HL-60/S4 (cell line): ENCODE results near the gene JMJD7.
"Not testable (repeated sequence)": the region's sequence is repeated elsewhere in the genome, so short reads cannot be mapped to it uniquely, and the experiment has no call there.

Source experiments
- in situ Hi-C: fragments of 300-500 bp; cut with MboI; formaldehyde crosslinking; loops from 2 replicates; pipeline ENCODE4 v1.14.3; 2022; ENCODE audit warnings: low sequenced_read_pairs

JMJD7 gene

DNA sequence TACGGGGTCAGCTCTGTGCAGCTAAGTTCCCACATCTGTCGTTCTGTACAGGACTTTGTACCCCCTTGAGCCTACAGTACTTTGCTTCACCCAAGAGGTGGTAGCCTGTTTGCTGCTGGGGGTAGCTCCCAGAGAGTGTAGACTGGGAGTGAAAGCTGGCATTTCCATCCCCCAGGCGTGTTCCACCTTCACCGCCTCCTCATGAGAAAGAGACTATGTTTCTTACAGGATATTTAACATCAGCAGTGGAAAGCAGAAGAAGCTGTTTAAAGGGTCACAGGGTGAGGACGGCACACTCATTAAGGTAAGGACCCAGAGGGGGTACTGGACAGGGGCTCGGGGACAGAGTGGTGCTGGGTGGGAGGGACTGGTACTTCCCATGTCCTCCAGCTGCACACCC, 10.1 kb upstream of the JMJD7 start:
- in situ Hi-C loops: loop anchor here (25.0 kb wide), 1 partner anchor 355 kb away; no protein-coding TSS in a partner anchor

DNA sequence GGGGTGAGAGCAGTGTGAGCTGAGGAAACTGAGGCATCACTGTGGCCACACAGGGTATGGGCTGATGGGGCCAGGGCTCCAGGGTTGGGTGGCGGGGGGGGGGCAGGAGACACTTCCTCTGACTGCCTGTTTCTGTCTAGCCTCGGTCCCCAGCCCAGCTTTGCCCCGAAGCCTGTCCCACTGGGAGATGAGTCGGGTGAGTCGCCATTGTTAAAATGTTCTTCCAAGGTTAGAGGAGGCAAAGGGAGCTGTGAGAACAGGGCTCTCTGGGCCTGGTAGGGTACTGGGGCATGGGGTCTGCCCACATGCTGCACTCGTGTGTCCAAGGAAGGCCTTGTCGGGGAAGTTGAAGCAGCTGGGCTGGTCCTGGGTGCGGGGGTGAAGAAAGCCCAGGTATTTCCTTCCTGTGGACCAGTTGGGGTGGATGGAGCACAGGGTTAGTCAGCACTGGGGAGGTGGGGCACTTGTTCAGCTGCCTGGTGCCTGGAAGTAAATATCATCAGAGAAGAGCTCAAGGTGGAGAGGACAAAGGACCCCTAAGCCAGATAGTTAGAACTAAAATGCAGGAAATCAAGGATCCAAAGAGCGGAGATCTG, 8.3 kb upstream of the JMJD7 start:
- in situ Hi-C loops: loop anchor here (25.0 kb wide), 1 partner anchor 357 kb away; no protein-coding TSS in a partner anchor

GRCh38 chr15:41820791-41821423, 7.0 kb upstream of the JMJD7 start:
- in situ Hi-C loops: loop anchor here (25.0 kb wide), 1 partner anchor 359 kb away; no protein-coding TSS in a partner anchor

DNA sequence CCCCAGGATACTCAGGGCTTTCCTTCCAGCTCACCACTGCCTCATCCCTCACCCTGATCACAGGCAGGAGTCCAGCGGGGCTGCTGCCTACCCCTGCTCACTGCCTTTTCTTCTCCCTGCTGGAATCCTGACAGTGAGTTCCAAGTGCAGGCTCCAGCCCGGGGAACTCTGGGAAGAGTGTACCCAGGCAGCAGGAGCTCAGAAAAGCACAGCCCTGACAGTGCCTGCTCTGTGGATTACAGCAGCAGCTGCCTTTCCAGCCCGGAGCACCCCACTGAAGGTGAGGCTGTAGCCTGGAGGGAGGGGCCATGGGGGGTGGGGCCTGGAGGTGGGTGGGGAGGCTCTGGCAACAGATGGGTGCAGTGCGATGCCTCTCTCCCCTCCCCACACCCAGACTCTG, 6.1 kb upstream of the JMJD7 start:
- in situ Hi-C loops: loop anchor here (25.0 kb wide), 1 partner anchor 360 kb away; no protein-coding TSS in a partner anchor

DNA sequence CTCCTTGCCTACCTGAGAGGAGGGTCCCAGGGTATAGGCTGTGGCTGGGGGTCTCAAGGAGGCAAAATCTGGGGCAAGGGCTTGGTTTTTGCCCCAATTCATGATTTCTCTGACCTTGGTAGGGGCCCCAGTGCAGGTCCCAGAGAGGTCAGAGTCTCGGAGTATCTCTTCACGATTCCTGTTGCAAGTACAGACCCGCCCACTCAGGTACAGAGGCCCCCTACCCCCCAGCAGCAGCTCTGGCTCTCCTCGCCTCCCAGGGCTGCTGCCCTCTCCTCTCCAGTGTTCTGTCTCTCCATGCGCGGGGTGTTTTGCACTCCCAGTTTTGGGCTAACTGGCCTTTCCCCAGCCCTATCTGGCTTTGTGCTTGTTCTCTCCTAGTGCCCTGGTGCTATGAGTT, 5.4 kb upstream of the JMJD7 start:
- in situ Hi-C loops: loop anchor here (25.0 kb wide), 1 partner anchor 360 kb away; no protein-coding TSS in a partner anchor

GRCh38 chr15:41822957-41823356, 4.9 kb upstream of the JMJD7 start:
- in situ Hi-C loops: loop anchor here (25.0 kb wide), 1 partner anchor 361 kb away; no protein-coding TSS in a partner anchor

DNA sequence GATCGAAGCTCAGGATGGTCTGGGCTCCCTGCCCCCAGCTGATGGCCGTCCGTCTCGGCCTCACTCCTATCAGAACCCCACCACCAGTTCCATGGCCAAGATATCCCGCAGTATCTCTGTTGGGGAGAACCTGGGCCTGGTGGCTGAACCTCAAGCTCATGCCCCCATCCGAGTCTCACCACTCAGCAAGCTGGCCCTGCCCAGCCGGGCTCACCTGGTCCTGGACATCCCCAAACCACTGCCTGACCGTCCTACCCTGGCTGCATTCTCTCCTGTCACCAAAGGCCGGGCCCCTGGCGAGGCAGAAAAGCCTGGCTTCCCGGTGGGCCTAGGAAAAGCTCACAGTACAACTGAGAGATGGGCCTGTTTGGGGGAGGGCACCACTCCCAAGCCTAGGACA, 4.4 kb upstream of the JMJD7 start:
- in situ Hi-C loops: loop anchor here (25.0 kb wide), 1 partner anchor 361 kb away; no protein-coding TSS in a partner anchor

DNA sequence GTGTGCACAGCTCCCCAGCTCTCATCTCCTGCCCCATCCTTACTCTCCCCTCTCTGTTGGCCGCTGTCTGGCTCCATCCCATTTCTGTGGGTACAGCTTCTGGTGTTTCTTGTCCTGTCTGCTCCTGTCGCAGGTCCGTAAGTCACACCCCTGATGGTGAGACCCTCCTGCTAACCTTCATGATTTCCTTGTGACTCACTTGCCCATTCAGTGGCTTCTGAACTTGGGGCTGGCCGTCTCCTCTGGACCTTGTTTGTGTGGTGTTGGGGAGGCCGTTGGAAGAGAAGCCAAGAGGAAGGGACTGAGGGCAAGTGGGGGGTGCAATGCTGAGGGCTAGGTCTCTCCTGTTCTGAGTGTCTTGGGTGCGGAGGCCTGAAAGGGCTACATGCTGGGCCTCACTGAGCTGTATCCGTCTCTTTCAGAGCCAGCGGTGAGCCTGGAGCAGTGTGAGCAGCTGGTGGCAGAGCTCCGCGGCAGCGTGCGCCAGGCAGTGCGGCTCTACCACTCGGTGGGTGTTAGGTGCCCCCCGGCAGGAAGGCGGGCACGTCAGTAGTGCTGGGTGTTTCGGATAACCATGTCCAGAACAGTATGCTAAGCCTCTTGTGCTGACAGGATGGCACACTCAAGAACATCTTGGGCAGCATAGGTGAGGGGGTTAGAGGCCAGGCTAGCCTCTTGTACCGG, 3.7 kb upstream of the JMJD7 start:
- in situ Hi-C loops: loop anchor here (25.0 kb wide), 1 partner anchor 362 kb away; no protein-coding TSS in a partner anchor

DNA sequence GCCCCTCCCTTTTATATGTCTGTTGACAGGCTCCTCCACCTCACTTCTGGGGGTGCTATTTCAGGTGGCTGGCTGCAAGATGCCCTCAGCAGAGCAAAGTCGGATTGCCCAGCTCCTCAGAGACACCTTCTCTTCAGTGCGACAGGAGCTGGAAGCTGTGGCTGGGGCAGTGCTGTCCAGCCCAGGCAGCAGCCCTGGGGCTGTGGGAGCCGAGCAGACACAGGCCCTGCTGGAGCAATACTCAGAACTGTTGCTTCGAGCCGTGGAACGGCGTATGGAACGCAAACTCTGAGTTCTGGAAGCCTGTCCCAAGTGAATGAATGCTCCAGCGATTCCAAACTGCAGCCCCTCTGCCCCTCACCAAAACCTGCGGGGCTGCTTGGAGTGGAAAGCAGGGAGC, 2.7 kb upstream of the JMJD7 start:
- in situ Hi-C loops: no loop called here

DNA sequence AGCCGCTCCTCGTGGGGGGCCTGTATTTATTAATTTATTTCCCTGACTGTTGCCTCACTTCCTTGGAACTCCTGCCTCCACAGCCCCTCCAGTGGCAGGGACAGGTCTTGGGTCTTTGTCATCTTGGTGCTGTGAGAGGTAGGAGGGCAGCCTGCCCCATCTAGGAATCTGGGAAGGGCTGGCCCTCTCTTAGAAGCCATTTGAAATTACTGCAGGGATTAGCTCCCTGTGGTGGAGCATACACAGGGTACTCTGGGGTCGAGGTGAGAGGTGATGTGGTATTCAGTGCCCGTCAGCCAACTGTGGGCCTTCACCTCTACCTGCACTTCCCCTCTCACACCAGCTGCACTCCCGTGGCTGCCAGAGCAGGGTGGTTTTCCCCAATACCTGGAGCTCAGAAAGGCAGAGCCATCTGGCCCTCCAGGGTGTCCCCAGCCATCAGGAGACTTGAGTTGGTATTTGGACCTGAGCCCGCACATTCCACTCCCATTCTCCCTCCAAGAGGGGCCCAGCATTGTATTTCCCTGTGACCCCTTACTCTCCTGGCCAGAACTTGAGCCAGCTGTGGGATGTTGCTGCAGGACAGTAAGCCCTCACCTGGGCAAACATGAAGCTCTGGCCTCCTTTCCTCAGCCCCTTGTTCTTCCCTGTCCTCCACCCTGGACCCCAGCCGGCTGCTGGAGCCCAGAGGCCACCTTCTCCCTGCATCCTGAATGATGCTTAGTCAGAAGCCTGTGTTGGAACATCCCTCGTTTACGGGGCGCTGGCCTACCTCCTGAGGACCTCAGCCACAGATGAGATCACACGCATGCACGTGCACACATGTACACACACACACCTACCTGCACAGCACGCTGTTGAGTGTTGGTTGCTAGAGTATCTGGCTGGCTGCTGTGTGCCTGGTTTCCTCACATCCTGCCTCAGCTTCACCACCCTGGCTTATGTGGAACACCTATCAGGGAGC, 2.0 kb upstream of the JMJD7 start:
- in situ Hi-C loops: no loop called here

- in situ Hi-C loops: no loop called here
These were observed 507 bp upstream of the JMJD7 start for GRCh38 chr15:41827290-41827879.

- in situ Hi-C loops: no loop called here
These were observed 882 bp downstream of the JMJD7 start for GRCh38 chr15:41828807-41829141.

- in situ Hi-C loops: no loop called here
These were observed 2.2 kb downstream of the JMJD7 start for GRCh38 chr15:41829959-41830646.

DNA sequence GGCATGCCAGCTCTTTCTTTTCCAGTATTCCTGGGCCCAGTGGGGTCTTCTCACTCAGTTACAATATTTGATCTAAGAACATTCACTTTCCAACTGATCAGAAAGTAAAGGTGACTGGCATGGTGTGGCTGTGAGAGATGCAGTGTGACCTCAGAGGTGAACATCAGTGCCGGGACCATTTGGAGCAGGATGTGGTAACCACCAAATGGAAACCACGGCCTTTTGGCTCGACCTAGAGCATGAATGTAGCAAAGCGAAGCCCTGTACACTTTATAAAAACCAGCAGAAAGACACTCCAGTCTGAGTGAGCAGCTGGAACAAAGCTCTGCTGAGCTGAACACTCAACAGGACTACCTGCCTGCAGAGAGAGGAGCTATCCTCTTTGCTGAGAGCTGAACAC, 3.4 kb downstream of the JMJD7 start:
- in situ Hi-C loops: not testable (repeated sequence)

GRCh38 chr15:41832208-41832607, 4.3 kb downstream of the JMJD7 start:
- in situ Hi-C loops: no loop called here

- in situ Hi-C loops: no loop called here
These were observed 5.0 kb downstream of the JMJD7 start for GRCh38 chr15:41832875-41833274.

DNA sequence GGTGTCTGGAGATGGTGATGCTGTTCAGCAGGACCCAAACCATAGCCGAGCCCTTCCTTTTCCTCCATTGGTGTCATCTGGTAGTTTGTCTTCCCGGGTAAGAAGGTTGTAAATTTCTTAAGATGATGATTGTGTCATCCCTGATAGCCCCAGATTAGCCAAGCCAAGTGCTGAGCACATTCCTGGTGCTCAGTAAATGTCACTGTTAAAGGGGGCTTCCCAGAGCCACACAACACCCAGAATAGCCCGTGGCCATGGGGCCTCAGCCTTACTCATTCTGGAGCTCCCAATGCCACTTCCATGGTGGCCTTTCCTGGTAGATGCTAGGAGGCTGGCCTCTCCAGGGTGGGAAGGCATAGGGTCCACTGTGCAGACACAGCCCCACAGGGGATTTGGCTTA, 6.2 kb downstream of the JMJD7 start:
- in situ Hi-C loops: no loop called here

DNA sequence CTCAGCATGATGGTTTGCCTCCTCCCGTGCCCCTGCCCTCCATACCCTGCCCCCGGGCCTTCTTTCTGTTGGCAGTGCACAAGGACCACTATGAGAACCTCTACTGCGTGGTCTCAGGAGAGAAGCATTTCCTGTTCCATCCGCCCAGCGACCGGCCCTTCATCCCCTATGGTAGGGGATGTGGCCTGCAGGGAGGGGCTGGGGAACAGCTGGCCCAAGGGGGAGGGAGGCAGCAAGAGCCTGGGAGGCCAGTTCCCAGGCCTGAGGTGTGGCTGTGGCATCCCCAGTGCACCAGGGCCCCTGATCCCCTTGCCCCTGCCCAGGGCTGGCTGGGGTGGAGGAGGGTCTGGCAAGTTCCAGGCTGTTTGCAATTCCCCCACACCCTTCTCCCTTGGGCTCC, 8.2 kb downstream of the JMJD7 start:
- in situ Hi-C loops: no loop called here

GRCh38 chr15:41836713-41837454, 9.0 kb downstream of the JMJD7 start:
- in situ Hi-C loops: no loop called here
